Neural progenitor cell (in vitro differentiated cells): ENCODE measurements around the gene SERF2. TPM values are rescaled to one million over a fixed set of nuclear protein-coding genes. Genes with fewer than 3 reads are reported as not detected.
"Not testable (repeated sequence)": the region's sequence is repeated elsewhere in the genome, so short reads cannot be mapped to it uniquely, and the experiment has no call there.

Experiments used
- DNase-seq: peaks from one replicate; pipeline ENCODE4 v3.0.0-alpha.2; 2016; ENCODE audit warnings: low spot score
- H2AFZ ChIP-seq: fragments of 200-600 bp; sonication (generic); replicated peaks from 2 replicates; pipeline ENCODE4 v1.6.1; 2016; ENCODE audit warnings: antibody characterized with exemption
- H3F3A ChIP-seq: fragments of 200-600 bp; sonication (generic); 2 replicates; pipeline ENCODE4 v1.6.1; 2016; ENCODE audit warnings: antibody characterized with exemption, low read depth
- H3K27ac ChIP-seq: fragments of 200-600 bp; sonication (generic); 2 replicates; pipeline ENCODE4 v1.5.1; 2016; ENCODE audit warnings: mild to moderate bottlenecking
- H3K27me3 ChIP-seq: fragments of 200-600 bp; sonication (generic); 2 replicates; pipeline ENCODE4 v1.6.1; 2016; ENCODE audit warnings: mild to moderate bottlenecking, moderate library complexity
- H3K36me3 ChIP-seq: fragments of 200-600 bp; sonication (generic); 2 replicates; pipeline ENCODE4 v1.5.1; 2016
- H3K4me1 ChIP-seq: fragments of 200-600 bp; sonication (generic); 2 replicates; pipeline ENCODE4 v1.6.1; 2016; ENCODE audit warnings: mixed run types
- H3K4me2 ChIP-seq: fragments of 200-600 bp; sonication (generic); 2 replicates; pipeline ENCODE4 v1.6.1; 2016
- H3K4me3 ChIP-seq: fragments of 200-600 bp; sonication (generic); 2 replicates; pipeline ENCODE4 v1.5.1; 2016
- H3K79me2 ChIP-seq: fragments of 200-600 bp; sonication (generic); 2 replicates; pipeline ENCODE4 v1.6.1; 2016; ENCODE audit warnings: low read depth
- H3K9ac ChIP-seq: fragments of 200-600 bp; sonication (generic); 2 replicates; pipeline ENCODE4 v1.6.1; 2016
- H3K9me3 ChIP-seq: fragments of 200-600 bp; sonication (generic); 2 replicates; pipeline ENCODE4 v1.5.1; 2016; ENCODE audit warnings: low read depth
- H4K20me1 ChIP-seq: fragments of 200-600 bp; sonication (generic); 2 replicates; pipeline ENCODE4 v1.6.1; 2016; ENCODE audit warnings: low read depth
- H3K27ac Mint-ChIP-seq: 3 replicates; pipeline ENCODE4 v1.8.0; 2021; ENCODE audit warnings: mixed read lengths
- H3K27me3 Mint-ChIP-seq: 2 replicates; pipeline ENCODE4 v1.8.0; 2022; ENCODE audit warnings: low read depth, mild to moderate bottlenecking, inconsistent platforms, moderate library complexity, mixed read lengths; ENCODE audit not compliant: insufficient read depth
- H3K36me3 Mint-ChIP-seq: 3 replicates; pipeline ENCODE4 v1.8.0; 2021; ENCODE audit warnings: mixed read lengths
- H3K4me1 Mint-ChIP-seq: 3 replicates; pipeline ENCODE4 v1.8.0; 2021; ENCODE audit warnings: mixed read lengths
- H3K4me3 Mint-ChIP-seq: 3 replicates; pipeline ENCODE4 v1.8.0; 2021; ENCODE audit warnings: mild to moderate bottlenecking, moderate library complexity, mixed read lengths
- H3K9me3 Mint-ChIP-seq: 3 replicates; pipeline ENCODE4 v1.8.0; 2020; ENCODE audit warnings: mixed read lengths
- CTCF ChIP-seq: fragments of 200-600 bp; sonication (generic); IDR thresholded peaks from 2 replicates; pipeline ENCODE4 v1.5.1; 2017; ENCODE audit warnings: antibody characterized with exemption, mild to moderate bottlenecking
- EZH2 ChIP-seq: fragments of 200-600 bp; sonication (generic); IDR thresholded peaks from 2 replicates; pipeline ENCODE4 v1.6.1; 2017; ENCODE audit warnings: antibody characterized with exemption, mild to moderate bottlenecking, moderate library complexity
- EZH2phosphoT487 ChIP-seq: fragments of 200-600 bp; sonication (generic); IDR thresholded peaks from 2 replicates; pipeline ENCODE4 v1.6.1; 2017; ENCODE audit warnings: antibody characterized with exemption
- total RNA-seq: library from RNA; depleted of rRNA; stranded (reverse); fragments of >200 nt; gene quantifications from 2 replicates; pipeline ENCODE4 v1.2.3, GENCODE V29; 2015; ENCODE audit warnings: low replicate concordance

The SERF2 gene
- total RNA-seq, 1 donor from 2014 or later: 249 TPM

- Mint-ChIP-seq H3K27me3 (peaks cover 2% of the 10 kb centered on the region), H3K4me1 (peaks cover 24% of the 10 kb centered on the region), H3K36me3 (peaks cover 17% of the 10 kb centered on the region), H3K27ac (no peak within 1 kb of the TSS), H3K9me3 (peaks cover 5% of the 10 kb centered on the region), H3K4me3 (peak within 1 kb of the TSS; percentile 85)
- H3K9me3 ChIP-seq: peaks cover 5% of the 10 kb centered on the region
- H3K4me3 ChIP-seq: peak within 1 kb of the TSS; percentile 51
- H3K9ac ChIP-seq: no peak within 1 kb of the TSS
- TF ChIP-seq CTCF (no peak), EZH2 (no peak), EZH2phosphoT487 (no peak)
- H3K27ac ChIP-seq: no peak within 1 kb of the TSS
- peak within 1 kb of the TSS; percentile 79 for H3K4me2 ChIP-seq
- peaks cover 30% of the 10 kb centered on the region for H3F3A ChIP-seq
- H3K36me3 ChIP-seq: no peaks in the 10 kb centered on the region
- no peaks in the 10 kb centered on the region for H3K27me3 ChIP-seq
- H2AFZ ChIP-seq: peak within 1 kb of the TSS; percentile 94
- peak; percentile 93 for DNase-seq
- no peaks in the 10 kb centered on the region for H4K20me1 ChIP-seq
- H3K4me1 ChIP-seq: peaks cover 16% of the 10 kb centered on the region
- peaks cover 47% of the 10 kb centered on the region for H3K79me2 ChIP-seq
Measured at GRCh38 chr15:43826508-43827341, 34.6 kb downstream of the SERF2 start, which contains the start of gene WDR76. WDR76 (plus strand) TSS chr15:43827002; CDS start chr15:43827033, 31 bp downstream.

GRCh38 chr15:43828061-43828657, 36.0 kb downstream of the SERF2 start:
- Histone ChIP-seq H3K4me1 (peaks cover 13% of the 10 kb centered on the region), H3K27ac (no peak overlapping the region), H3F3A (peaks cover 30% of the 10 kb centered on the region), H3K9me3 (peaks cover 5% of the 10 kb centered on the region), H3K4me2 (peak overlapping the region; percentile 79), H3K9ac (no peak overlapping the region), H3K27me3 (no peaks in the 10 kb centered on the region), H4K20me1 (no peaks in the 10 kb centered on the region), H3K79me2 (peaks cover 45% of the 10 kb centered on the region), H3K36me3 (no peaks in the 10 kb centered on the region), H2AFZ (no peak overlapping the region), H3K4me3 (peak overlapping the region; percentile 51)
- Mint-ChIP-seq H3K27me3 (peaks cover 2% of the 10 kb centered on the region), H3K4me3 (peak overlapping the region; percentile 85), H3K36me3 (peaks cover 17% of the 10 kb centered on the region), H3K9me3 (peaks cover 5% of the 10 kb centered on the region), H3K27ac (peak overlapping the region; percentile 1), H3K4me1 (peaks cover 24% of the 10 kb centered on the region)
- peak; percentile 5 for DNase-seq
- TF ChIP-seq CTCF (no peak), EZH2 (no peak), EZH2phosphoT487 (no peak)

DNA sequence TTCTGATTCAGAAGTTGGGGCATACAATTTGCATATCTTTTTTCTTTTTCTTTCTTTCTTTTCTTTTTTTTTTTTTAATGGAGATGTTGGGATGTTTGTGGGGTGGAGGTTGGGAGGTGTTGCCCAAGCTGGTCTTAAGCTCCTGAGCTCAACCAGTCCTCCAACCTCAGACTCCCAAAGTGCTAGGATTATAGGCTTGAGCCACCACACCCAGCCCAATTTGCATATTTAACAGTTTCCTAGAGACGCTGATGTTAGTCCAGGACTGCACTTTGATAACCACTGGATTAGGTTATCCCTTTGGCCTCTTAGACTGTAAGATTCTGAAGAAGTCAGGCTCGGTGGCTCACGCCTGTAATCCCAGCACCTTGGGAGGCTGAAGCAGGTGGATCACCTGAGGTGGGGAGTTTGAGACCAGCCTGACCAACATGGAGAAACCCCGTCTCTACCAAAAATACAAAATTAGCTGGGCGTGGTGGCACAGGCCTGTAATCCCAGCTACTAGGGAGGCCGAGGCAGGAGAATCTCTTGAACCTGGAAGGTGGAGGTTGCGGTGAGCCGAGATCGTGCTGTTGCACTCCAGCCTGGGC, 37.9 kb downstream of the SERF2 start:
- not testable (repeated sequence) for H3K4me2 ChIP-seq, H3K9me3 Mint-ChIP-seq, H2AFZ ChIP-seq, DNase-seq, H3K27ac Mint-ChIP-seq, H4K20me1 ChIP-seq, H3K27me3 ChIP-seq, H3K4me3 Mint-ChIP-seq, H3K9me3 ChIP-seq, H3K36me3 ChIP-seq, H3K9ac ChIP-seq, H3K4me3 ChIP-seq, H3K27me3 Mint-ChIP-seq, H3K27ac ChIP-seq
- Histone ChIP-seq H3K4me1 (peaks cover 13% of the 10 kb centered on the region), H3F3A (peaks cover 24% of the 10 kb centered on the region), H3K79me2 (peaks cover 40% of the 10 kb centered on the region)
- peaks cover 19% of the 10 kb centered on the region for H3K4me1 Mint-ChIP-seq
- peaks cover 21% of the 10 kb centered on the region for H3K36me3 Mint-ChIP-seq

GRCh38 chr15:43830691-43831275, 38.7 kb downstream of the SERF2 start:
- H3K27ac Mint-ChIP-seq, DNase-seq, H2AFZ ChIP-seq, H3K4me3 Mint-ChIP-seq, H4K20me1 ChIP-seq, H3K27me3 Mint-ChIP-seq, H3K9ac ChIP-seq, H3K9me3 ChIP-seq, H3K36me3 ChIP-seq, H3K9me3 Mint-ChIP-seq, H3K4me2 ChIP-seq, H3K27me3 ChIP-seq, H3K4me3 ChIP-seq, H3K27ac ChIP-seq: not testable (repeated sequence)
- peaks cover 13% of the 10 kb centered on the region for H3K4me1 ChIP-seq
- peaks cover 40% of the 10 kb centered on the region for H3K79me2 ChIP-seq
- peaks cover 24% of the 10 kb centered on the region for H3K36me3 Mint-ChIP-seq
- peaks cover 23% of the 10 kb centered on the region for H3F3A ChIP-seq
- H3K4me1 Mint-ChIP-seq: peaks cover 19% of the 10 kb centered on the region

DNA sequence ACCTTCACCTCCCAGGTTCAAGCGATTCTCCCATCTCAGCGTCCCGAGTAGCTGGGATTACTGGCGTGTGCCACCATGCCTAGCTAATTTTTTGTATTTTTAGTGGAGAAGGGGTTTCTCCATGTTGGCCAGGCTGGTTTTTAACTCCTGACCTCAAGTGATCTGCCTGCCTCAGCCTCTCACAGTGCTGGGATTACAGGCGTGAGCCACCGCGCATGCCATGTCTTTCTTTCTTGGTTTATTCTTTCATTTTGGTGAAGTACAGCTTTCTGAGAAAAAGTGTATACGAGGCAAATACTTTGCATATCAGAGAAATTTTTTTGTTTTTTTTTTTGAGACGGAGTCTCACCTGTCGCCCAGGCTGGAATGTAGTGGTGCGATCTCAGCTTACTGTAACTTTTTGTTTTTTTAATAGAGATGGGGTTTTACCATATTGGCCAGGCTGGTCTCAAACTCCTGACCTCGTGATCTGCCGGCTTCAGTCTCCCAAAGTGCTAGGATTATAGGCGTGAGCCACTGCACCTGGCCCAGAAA, 39.5 kb downstream of the SERF2 start:
- not testable (repeated sequence) for H4K20me1 ChIP-seq, H3K9ac ChIP-seq, H3K27ac Mint-ChIP-seq, H3K27ac ChIP-seq, H3K9me3 ChIP-seq, H3K27me3 ChIP-seq, H3K4me3 Mint-ChIP-seq, H3K36me3 ChIP-seq, H2AFZ ChIP-seq, H3K27me3 Mint-ChIP-seq, DNase-seq, H3K4me2 ChIP-seq, H3K4me3 ChIP-seq, H3K9me3 Mint-ChIP-seq
- H3F3A ChIP-seq: peaks cover 15% of the 10 kb centered on the region
- Mint-ChIP-seq H3K4me1 (peaks cover 19% of the 10 kb centered on the region), H3K36me3 (peaks cover 24% of the 10 kb centered on the region)
- H3K4me1 ChIP-seq: peaks cover 13% of the 10 kb centered on the region
- peaks cover 40% of the 10 kb centered on the region for H3K79me2 ChIP-seq
